A673 (cell line): ENCODE measurements around the gene SMURF1.

Source experiments
- CTCF ChIP-seq: fragments of 300-800, 200-600 bp; sonication (generic); conservative IDR thresholded peaks from 2 replicates; pipeline ENCODE4 v1.5.1; 2017; ENCODE audit warnings: low read depth, mild to moderate bottlenecking, antibody characterized with exemption, low read length, moderate library complexity, mixed read lengths
- EZH2 ChIP-seq: fragments of 200-600 bp; sonication (generic); IDR thresholded peaks from 2 replicates; pipeline ENCODE4 v1.6.1; 2017; ENCODE audit warnings: borderline replicate concordance, low read depth, mild to moderate bottlenecking, mixed read lengths, antibody characterized with exemption, low read length; ENCODE audit not compliant: poor library complexity, severe bottlenecking

GRCh38 chr7:99037327-99037940 lies 106.5 kb downstream of the SMURF1 start:
- no peak for TF ChIP-seq CTCF
- TF ChIP-seq EZH2, result no peak
